Activated CD8-positive, alpha-beta memory T cell treated with anti-CD3 and anti-CD28 coated beads for 36 hours (primary cell): Measurements from ENCODE around the gene VTI1A. TPM values are rescaled to one million over a fixed set of nuclear protein-coding genes. Genes with fewer than 3 reads are reported as not detected.

ENCODE experiments used
- CTCF ChIA-PET: fragments of 350-600 bp; sonication (Branson Sonifier 250); formaldehyde crosslinking; loops from one replicate; lab custom pipeline; 2021; ENCODE audit warnings: antibody characterized with exemption; lab: Charles Lee
- POLR2A ChIA-PET: fragments of 350-600 bp; sonication (Branson Sonifier 250); formaldehyde crosslinking; loops from one replicate; lab custom pipeline; 2021; ENCODE audit warnings: antibody characterized with exemption; lab: Charles Lee
- total RNA-seq, 2 experiments: library from RNA; stranded (reverse); gene quantifications; one replicate each; pipeline ENCODE4 v1.2.3, GENCODE V29; 2021

VTI1A gene
- total RNA-seq, 2 experiments from 2014 or later = 35.5 to 37.8 TPM

- CTCF ChIA-PET = no interaction called here
Observed at GRCh38 chr10:112689327-112690072, 242.5 kb downstream of the VTI1A start.

GRCh38 chr10:112695539-112695938 lies 248.5 kb downstream of the VTI1A start:
- POLR2A ChIA-PET = no interaction called here
- CTCF ChIA-PET = no interaction called here

More at GRCh38 chr10:112689327-112690072, 242.5 kb downstream of the VTI1A start:
- POLR2A ChIA-PET = no interaction called here

DNA sequence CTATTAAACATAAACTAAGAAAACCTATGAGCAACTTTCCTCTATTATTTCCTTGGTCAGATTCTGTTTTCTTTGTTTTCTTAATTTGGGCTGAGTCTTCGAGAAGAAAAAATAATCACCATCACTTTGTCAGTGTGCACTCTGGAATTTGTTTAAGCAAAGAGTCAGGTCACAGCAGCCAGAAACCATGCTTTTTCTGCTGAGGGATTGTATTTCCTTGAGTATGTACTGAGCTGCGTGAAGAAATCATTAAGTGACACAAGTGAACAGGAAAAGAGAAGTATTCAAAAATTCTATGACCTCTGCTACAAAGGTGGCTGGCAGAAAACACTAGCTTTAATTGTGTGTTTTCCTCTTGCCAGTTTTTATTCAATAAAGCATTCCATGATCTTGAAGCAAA lies 249.6 kb downstream of the VTI1A start:
- POLR2A ChIA-PET = no interaction called here
- CTCF ChIA-PET = interaction anchor here (0.8 kb wide), 1 partner anchor 35 kb away, joined by 3 read pairs; no protein-coding TSS in a partner anchor

GRCh38 chr10:112698133-112698817 lies 251.3 kb downstream of the VTI1A start:
- POLR2A ChIA-PET = no interaction called here
- CTCF ChIA-PET = no interaction called here

- CTCF ChIA-PET = no interaction called here
- POLR2A ChIA-PET = no interaction called here
Observed at GRCh38 chr10:112698818-112699164, 251.8 kb downstream of the VTI1A start.

GRCh38 chr10:112700215-112700671 lies 253.2 kb downstream of the VTI1A start:
- ChIA-PET CTCF (interaction anchor here (0.7 kb wide), 1 partner anchor 152 kb away, joined by 4 read pairs; no protein-coding TSS in a partner anchor), POLR2A (no interaction called here)

GRCh38 chr10:112701211-112701877 lies 254.3 kb downstream of the VTI1A start:
- POLR2A ChIA-PET = no interaction called here

GRCh38 chr10:112701878-112702255 lies 254.9 kb downstream of the VTI1A start:
- ChIA-PET POLR2A (no interaction called here), CTCF (no interaction called here)

More at GRCh38 chr10:112701211-112701877, 254.3 kb downstream of the VTI1A start:
- CTCF ChIA-PET = no interaction called here

DNA sequence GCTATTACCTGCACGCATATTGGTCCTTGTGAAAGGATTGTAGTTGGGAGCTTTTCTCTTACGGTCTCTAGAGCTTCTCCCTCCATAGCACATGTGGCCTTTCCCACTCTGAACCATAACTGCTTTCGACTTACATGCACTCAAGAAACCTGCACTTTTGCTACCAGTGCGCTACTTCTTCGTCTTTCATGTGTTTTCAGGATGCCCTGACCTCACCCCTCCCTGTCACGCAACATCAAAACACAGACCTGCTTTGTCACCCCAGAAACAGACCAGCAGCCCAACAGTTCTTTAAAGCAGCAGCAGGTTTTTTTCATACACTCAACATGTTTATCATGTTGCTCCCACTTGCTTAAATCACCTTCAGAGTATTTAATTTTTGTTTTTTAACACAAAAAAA lies 259.6 kb downstream of the VTI1A start:
- CTCF ChIA-PET = no interaction called here
- POLR2A ChIA-PET = no interaction called here

DNA sequence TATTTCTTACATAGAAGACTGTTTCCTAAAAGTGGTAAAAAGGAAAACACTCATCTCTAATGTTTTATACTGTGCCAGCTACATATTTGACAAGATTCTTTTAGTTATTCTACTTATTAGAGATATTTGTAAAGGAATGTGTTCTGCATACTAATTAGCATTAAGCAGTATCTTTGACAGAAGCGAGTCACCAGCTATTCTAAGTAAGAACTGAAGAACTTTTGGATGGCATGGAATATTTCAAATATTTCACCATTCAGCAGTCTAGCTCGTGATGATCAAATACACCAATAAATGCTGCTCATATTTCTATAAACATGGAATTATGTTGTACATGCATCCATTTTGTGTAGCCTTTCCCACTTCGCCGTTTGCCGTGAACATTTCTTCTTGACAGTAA lies 261.4 kb downstream of the VTI1A start:
- POLR2A ChIA-PET = no interaction called here
- CTCF ChIA-PET = no interaction called here

DNA sequence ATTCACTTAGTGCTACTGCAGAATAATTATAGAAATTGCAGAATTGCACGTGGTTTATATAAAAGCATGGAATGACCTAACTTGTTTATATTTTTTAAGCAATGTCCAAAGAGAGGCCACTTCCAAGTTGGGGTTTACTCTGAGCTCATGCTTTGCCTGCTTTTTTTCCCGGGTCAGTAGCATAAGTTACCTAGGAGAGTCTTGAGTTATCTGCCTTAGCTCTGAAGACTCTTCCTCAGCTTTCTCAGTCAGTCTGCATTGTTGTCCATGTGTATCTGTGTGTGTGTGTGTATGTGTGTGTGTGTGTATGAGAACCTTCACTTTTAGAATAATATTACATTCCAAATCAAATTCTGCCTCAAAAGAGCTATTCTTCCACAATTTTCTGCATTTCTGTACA lies 263.5 kb downstream of the VTI1A start:
- CTCF ChIA-PET = no interaction called here
- POLR2A ChIA-PET = no interaction called here

DNA sequence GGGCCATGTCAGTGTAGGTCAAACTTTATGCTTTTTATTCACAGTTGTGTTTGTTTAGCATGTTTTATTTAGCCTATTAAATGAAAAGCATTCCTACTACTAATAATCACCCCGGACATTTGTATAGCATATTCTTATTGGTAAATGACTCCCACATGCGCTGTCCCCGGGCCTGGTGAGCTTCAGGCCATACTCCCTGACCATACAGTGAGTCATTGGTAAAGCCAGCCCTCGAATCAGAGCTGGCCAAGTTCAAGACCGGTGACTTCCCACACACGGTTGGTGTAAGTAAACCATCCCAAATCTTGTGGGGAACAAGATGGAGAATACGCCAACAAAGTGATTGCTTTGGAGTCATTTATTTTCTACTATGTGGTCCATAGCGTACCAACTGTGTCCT lies 264.4 kb downstream of the VTI1A start:
- CTCF ChIA-PET = interaction anchor here (0.6 kb wide), 1 partner anchor 23 kb away, joined by 4 read pairs; no protein-coding TSS in a partner anchor
- POLR2A ChIA-PET = no interaction called here

DNA sequence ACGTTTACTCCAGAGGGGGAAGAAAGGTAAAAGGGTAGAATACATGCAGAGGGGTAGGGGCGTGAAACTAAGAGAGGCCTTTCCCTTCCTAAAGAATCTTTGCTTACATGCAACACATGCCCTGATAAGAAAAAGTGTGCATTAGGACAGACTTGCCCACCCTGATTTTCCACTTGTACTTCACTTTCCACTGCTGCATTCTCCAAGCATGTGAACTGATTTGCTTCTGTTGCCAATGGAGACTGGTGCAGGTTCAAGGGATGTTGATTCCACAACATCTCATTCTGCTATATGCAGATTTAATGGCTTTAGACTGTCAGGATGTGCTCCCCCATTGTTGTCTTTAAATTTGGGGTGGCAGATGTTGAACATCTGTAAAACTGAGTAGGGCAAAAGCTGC lies 265.5 kb downstream of the VTI1A start:
- ChIA-PET CTCF (no interaction called here), POLR2A (no interaction called here)

GRCh38 chr10:112713411-112713810 lies 266.4 kb downstream of the VTI1A start:
- ChIA-PET POLR2A (no interaction called here), CTCF (no interaction called here)

DNA sequence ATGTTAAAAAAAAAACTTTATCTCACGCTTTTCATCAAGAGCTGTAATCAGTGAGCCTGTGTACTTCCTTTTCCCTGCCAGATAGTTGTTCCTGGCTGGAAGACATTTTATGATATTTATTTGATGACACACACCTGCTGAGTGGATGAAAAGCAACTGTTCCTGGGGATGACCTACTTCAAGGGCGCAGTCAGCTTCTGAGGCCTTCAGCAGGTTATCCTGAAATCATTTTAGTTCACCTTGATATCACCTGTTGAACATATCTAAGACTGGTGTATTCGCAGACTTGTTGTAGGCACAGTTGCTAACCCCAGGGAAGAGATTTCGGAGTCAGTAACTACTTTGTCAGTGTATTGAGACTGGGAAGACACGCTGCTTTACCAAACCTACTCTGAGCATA lies 268.6 kb downstream of the VTI1A start:
- CTCF ChIA-PET = no interaction called here
- POLR2A ChIA-PET = no interaction called here

- POLR2A ChIA-PET = no interaction called here
- CTCF ChIA-PET = no interaction called here
Observed at GRCh38 chr10:112716076-112716475, 269.1 kb downstream of the VTI1A start.

- CTCF ChIA-PET = no interaction called here
Observed at GRCh38 chr10:112716924-112717413, 270.0 kb downstream of the VTI1A start.

DNA sequence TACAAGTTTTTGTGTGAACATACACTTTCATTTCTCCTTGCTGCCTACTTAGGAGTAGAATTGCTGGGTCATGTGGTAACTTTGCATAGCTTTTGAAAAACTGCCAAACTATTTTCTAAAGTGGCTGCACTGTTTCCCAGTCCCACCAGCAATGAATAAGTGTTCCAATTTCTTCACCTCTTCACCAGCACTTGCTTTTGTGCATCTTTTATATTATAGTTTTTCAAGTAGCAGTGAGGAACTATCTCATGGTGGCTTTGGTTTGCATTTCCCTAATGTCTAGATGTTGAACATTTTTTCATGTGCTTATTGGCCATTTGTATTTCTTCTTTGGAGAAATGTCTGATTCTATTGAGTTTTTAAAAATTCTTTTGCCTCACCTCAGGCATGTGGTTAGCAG lies 273.2 kb downstream of the VTI1A start:
- ChIA-PET CTCF (no interaction called here), POLR2A (no interaction called here)

More at GRCh38 chr10:112716924-112717413, 270.0 kb downstream of the VTI1A start:
- POLR2A ChIA-PET = no interaction called here

DNA sequence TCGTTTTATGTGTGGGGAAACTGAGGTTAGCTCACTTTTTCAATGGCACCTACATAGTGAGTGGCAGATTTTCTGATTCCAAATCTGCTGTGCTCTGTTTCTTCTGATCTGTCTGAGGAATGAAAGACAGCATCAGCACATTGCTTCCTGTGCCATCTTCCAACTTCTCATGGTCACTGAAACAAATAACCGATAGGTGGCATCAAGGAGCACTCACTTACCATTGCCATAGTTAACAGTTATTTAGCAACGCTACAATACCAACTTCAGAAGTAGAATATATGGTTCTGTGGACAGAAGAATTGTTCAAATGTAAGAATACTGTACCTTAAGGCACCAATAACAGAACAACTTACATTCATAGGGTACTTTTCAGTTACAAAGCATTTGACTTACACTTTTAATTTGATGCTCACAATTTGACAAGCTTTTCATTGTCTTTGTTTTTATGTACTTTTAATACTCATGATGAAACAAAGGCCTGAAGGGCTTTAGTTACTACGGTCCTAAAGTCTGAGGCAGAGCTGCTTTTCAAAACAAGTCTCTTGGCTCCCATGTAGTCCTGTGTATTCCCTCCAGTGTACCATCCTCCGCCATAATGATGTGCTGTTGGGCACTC lies 274.2 kb downstream of the VTI1A start:
- ChIA-PET POLR2A (no interaction called here), CTCF (interaction anchor here (0.8 kb wide), 1 partner anchor 8 kb away, joined by 4 read pairs; no protein-coding TSS in a partner anchor)

DNA sequence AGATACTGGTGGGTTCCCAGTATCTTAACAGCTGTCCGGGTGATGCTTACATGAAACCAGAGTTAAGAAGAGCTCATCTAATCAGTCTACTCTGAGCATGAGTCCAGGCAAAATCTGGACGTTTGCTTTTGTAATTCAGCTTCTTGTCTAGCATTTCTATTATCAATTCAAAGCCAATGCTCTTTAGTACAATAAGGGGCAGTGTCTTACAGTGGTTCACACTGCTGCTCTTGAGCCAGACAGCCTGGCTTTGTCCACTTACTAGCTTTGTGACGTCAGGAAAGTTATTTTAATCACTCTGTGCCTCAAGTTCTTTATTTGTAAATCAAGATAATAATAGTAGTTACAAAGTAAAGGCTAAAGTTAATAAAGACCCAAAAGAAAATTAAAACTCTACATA lies 275.7 kb downstream of the VTI1A start:
- ChIA-PET POLR2A (no interaction called here), CTCF (interaction anchor here (1.7 kb wide), 1 partner anchor 663 kb away, joined by 8 read pairs; no protein-coding TSS in a partner anchor)
